ENCODE data around the gene MED28.

DNA sequence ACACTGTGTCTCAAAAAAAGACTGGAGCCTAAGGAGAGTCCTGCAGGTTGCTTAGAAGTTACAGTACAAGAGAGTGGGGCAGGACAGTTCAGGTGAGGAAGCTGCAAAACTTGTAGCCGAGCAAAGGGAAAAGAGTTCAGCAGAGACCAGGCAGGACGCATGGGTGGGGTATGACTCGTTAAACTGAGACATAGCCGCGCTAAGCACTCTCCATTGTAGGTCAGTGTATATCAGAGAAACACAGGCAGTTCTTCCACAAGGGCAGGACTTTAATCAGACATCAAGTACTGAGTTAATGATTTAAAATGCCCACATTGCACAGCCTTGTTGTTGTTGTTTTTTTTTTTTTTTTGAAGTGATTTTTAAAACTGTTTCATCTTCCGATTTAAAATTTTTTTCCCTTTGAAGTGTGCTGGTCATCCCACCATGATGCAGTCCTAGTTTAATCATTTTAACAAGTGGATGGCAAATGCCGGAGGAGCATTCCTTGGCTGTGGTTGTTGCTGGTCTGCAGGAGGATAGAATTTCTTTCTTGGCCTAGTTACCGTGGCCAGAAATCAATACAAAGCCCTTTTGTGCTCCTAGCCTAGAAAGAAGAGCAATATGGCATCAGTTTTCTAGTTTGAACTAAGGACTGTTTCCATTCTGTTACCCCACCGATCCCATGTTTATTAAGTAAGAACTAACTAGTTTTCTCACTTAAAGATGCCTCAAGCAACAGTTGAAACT is 27.2 kb upstream of the MED28 start:
- TF ChIP-seq, protein P1, sequence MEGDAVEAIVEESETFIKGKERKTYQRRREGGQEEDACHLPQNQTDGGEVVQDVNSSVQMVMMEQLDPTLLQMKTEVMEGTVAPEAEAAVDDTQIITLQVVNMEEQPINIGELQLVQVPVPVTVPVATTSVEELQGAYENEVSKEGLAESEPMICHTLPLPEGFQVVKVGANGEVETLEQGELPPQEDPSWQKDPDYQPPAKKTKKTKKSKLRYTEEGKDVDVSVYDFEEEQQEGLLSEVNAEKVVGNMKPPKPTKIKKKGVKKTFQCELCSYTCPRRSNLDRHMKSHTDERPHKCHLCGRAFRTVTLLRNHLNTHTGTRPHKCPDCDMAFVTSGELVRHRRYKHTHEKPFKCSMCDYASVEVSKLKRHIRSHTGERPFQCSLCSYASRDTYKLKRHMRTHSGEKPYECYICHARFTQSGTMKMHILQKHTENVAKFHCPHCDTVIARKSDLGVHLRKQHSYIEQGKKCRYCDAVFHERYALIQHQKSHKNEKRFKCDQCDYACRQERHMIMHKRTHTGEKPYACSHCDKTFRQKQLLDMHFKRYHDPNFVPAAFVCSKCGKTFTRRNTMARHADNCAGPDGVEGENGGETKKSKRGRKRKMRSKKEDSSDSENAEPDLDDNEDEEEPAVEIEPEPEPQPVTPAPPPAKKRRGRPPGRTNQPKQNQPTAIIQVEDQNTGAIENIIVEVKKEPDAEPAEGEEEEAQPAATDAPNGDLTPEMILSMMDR (IDR thresholded peaks at IDR 0.05): no peak
- no peak for TF ChIP-seq POLR2A (IDR thresholded peaks at IDR 0.05)
